GM18520 (cell line): Measurements from ENCODE around the gene FAM120AOS.
"Not testable (repeated sequence)": the region's sequence is repeated elsewhere in the genome, so short reads cannot be mapped to it uniquely, and the experiment has no call there.

Source experiments
- ATAC-seq: cut with Tn5 transposase; IDR thresholded peaks from one replicate; pipeline ENCODE4 v1.9.1; 2021; ENCODE audit not compliant: unreplicated experiment

The FAM120AOS gene

GRCh38 chr9:93440896-93441580 is 12.3 kb downstream of the FAM120AOS start:
- no peak for ATAC-seq

GRCh38 chr9:93439301-93439700 is 14.1 kb downstream of the FAM120AOS start:
- ATAC-seq, result not testable (repeated sequence)

- ATAC-seq, result no peak
Measured at GRCh38 chr9:93437996-93438395, 15.4 kb downstream of the FAM120AOS start.

GRCh38 chr9:93436655-93437407 is 16.6 kb downstream of the FAM120AOS start:
- no peak for ATAC-seq

- ATAC-seq, result no peak
Measured at GRCh38 chr9:93436218-93436617, 17.2 kb downstream of the FAM120AOS start.

GRCh38 chr9:93435386-93435785 is 18.0 kb downstream of the FAM120AOS start:
- no peak for ATAC-seq

GRCh38 chr9:93434056-93434455 is 19.3 kb downstream of the FAM120AOS start:
- ATAC-seq, result no peak

GRCh38 chr9:93432964-93433363 is 20.4 kb downstream of the FAM120AOS start:
- no peak for ATAC-seq

GRCh38 chr9:93431539-93432105 is 21.8 kb downstream of the FAM120AOS start:
- ATAC-seq, result no peak

- ATAC-seq, result no peak
Measured at GRCh38 chr9:93427655-93428379, 25.6 kb downstream of the FAM120AOS start.

GRCh38 chr9:93422977-93423616 is 30.3 kb downstream of the FAM120AOS start:
- no peak for ATAC-seq

- no peak for ATAC-seq
Measured at GRCh38 chr9:93419023-93419422, 34.4 kb downstream of the FAM120AOS start.

GRCh38 chr9:93417538-93417937 is 35.8 kb downstream of the FAM120AOS start:
- no peak for ATAC-seq

- no peak for ATAC-seq
Measured at GRCh38 chr9:93416530-93417235, 36.7 kb downstream of the FAM120AOS start.

GRCh38 chr9:93415176-93415690 is 38.1 kb downstream of the FAM120AOS start:
- no peak for ATAC-seq

GRCh38 chr9:93413530-93413929 is 39.9 kb downstream of the FAM120AOS start:
- ATAC-seq, result no peak

- no peak for ATAC-seq
Measured at GRCh38 chr9:93406371-93406770, 47.0 kb downstream of the FAM120AOS start.

- no peak for ATAC-seq
Measured at GRCh38 chr9:93398471-93398870, 54.9 kb downstream of the FAM120AOS start.

GRCh38 chr9:93397661-93398373 is 55.6 kb downstream of the FAM120AOS start:
- no peak for ATAC-seq
